Iris pigment epithelial cell (primary cell): Measurements from ENCODE around the gene PRUNE1.

Experiments used
- DNase-seq: peaks from one replicate; pipeline ENCODE4 v3.0.0-alpha.2; 2011; ENCODE audit warnings: low read depth

The PRUNE1 gene

GRCh38 chr1:151008244-151009205 is at the start of gene PRUNE1:
Gene PRUNE1 (plus strand): TSS chr1:151008449. CDS start chr1:151008633, 184 bp downstream.
- peak; percentile 95 for DNase-seq

- no peak for DNase-seq
Measured at GRCh38 chr1:150960646-150961045, 47.6 kb upstream of the PRUNE1 start.

GRCh38 chr1:150961756-150962155 is 46.5 kb upstream of the PRUNE1 start:
- peak; percentile 40 for DNase-seq

GRCh38 chr1:150963321-150964163 is 44.7 kb upstream of the PRUNE1 start:
- DNase-seq = no peak

GRCh38 chr1:150964164-150964489 is 44.1 kb upstream of the PRUNE1 start:
- DNase-seq = no peak

GRCh38 chr1:150965605-150966004 is 42.6 kb upstream of the PRUNE1 start:
- no peak for DNase-seq

- no peak for DNase-seq
Measured at GRCh38 chr1:150966011-150966410, 42.2 kb upstream of the PRUNE1 start.

GRCh38 chr1:150967936-150968335 is 40.3 kb upstream of the PRUNE1 start:
- DNase-seq = no peak

- no peak for DNase-seq
Measured at GRCh38 chr1:150968491-150968890, 39.8 kb upstream of the PRUNE1 start.

GRCh38 chr1:150969626-150970025 is 38.6 kb upstream of the PRUNE1 start:
- no peak for DNase-seq

GRCh38 chr1:150970808-150971582 is 37.3 kb upstream of the PRUNE1 start:
- peak; percentile 66 for DNase-seq

- DNase-seq = no peak
Measured at GRCh38 chr1:150971583-150972416, 36.4 kb upstream of the PRUNE1 start.

- DNase-seq = no peak
Measured at GRCh38 chr1:150972417-150972940, 35.8 kb upstream of the PRUNE1 start.

- DNase-seq = peak; percentile 30
Measured at GRCh38 chr1:150973258-150973835, 34.9 kb upstream of the PRUNE1 start.

- DNase-seq = no peak
Measured at GRCh38 chr1:150973836-150974579, 34.2 kb upstream of the PRUNE1 start.

GRCh38 chr1:150974580-150975478 is 33.4 kb upstream of the PRUNE1 start, which contains the start of gene CERS2:
Gene CERS2 (minus strand): TSS chr1:150974835. CDS start chr1:150969090, 5,745 bp downstream.
- DNase-seq = peak; percentile 78

GRCh38 chr1:150976401-150976821 is 31.8 kb upstream of the PRUNE1 start:
- DNase-seq = no peak

- no peak for DNase-seq
Measured at GRCh38 chr1:150976879-150977694, 31.2 kb upstream of the PRUNE1 start.
